ENCODE results near the gene ATXN7L1. TPM values are rescaled to one million over a fixed set of nuclear protein-coding genes. Genes with fewer than 3 reads are reported as not detected.

ATXN7L1 gene
- total and polyA plus RNA-seq, 2 of the 8 experiments (the other 6 are each of a cell fraction or from before 2014, with no cell fraction given): 14.3 to 34.0 TPM

- TF ChIP-seq CHD7 (IDR thresholded peaks at IDR 0.05; ENCODE audit: insufficient replicate concordance, low read length) (no peak), RFX5 (IDR thresholded peaks at IDR 0.05; ENCODE audit: borderline replicate concordance, low read depth, low read length) (no peak), SP2 (IDR thresholded peaks at IDR 0.05; ENCODE audit: low read length) (no peak), BRCA1 (IDR thresholded peaks at IDR 0.05; ENCODE audit: low read depth, low read length) (no peak), GTF2F1 (IDR thresholded peaks at IDR 0.05; ENCODE audit: borderline replicate concordance, low read depth, low read length) (no peak)
Observed at GRCh38 chr7:105779856-105780780, 96.3 kb downstream of the ATXN7L1 start (continued).

All from H1 (cell line).